HEK293T (cell line): ENCODE measurements around the gene TMTC2.

Experiments used
- BHLHE40 ChIP-seq: fragments of 450-650 bp; IDR thresholded peaks from 2 replicates; pipeline ENCODE4 v1.6.1; 2016; ENCODE audit warnings: mild to moderate bottlenecking, moderate library complexity, borderline replicate concordance
- ELF4 ChIP-seq: fragments of 450-650 bp; IDR thresholded peaks from 2 replicates; pipeline ENCODE4 v1.6.1; 2017; ENCODE audit warnings: antibody characterized with exemption
- FOXA1 ChIP-seq: fragments of 450-650 bp; IDR thresholded peaks from 2 replicates; pipeline ENCODE4 v1.6.1; 2016; ENCODE audit warnings: mild to moderate bottlenecking
- FOXM1 ChIP-seq: fragments of 450-650 bp; IDR thresholded peaks from 2 replicates; pipeline ENCODE4 v1.6.1; 2017; ENCODE audit warnings: mild to moderate bottlenecking, borderline replicate concordance
- L3MBTL2 ChIP-seq: fragments of 450-650 bp; conservative IDR thresholded peaks from 2 replicates; pipeline ENCODE4 v1.6.1; 2016; ENCODE audit warnings: mild to moderate bottlenecking
- SP1 ChIP-seq: fragments of 450-650 bp; IDR thresholded peaks from 2 replicates; pipeline ENCODE4 v1.6.1; 2017
- SUZ12 ChIP-seq: fragments of 450-650 bp; IDR thresholded peaks from 2 replicates; pipeline ENCODE4 v1.6.1; 2016; ENCODE audit warnings: mild to moderate bottlenecking
- TARDBP ChIP-seq: fragments of 450-650 bp; IDR thresholded peaks from 2 replicates; pipeline ENCODE4 v1.6.1; 2016

DNA sequence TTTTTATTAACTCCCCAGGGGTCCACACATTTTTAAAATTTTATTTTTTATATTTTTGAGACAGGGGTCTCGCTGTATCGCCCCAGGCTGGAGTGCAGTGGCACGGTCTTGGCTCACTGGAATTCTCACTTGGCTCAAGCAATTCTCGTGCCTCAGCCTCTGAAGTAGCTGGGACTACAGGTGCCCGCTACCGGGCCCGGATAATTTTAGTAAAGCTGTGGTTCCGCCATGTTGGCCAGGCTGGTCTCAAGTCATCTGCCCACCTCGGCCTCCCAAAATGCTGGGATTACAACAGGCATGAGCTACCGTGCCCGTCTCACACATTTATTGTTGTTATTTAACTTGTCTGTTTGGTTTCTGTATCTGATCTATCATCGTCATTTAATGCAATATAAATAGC lies 307.4 kb downstream of the TMTC2 start:
- TF ChIP-seq ELF4 (no peak), FOXM1 (no peak), FOXA1 (no peak), SP1 (no peak), L3MBTL2 (no peak), BHLHE40 (no peak), SUZ12 (no peak), TARDBP (no peak)
